ENCODE results near the gene TEAD4.

DNA sequence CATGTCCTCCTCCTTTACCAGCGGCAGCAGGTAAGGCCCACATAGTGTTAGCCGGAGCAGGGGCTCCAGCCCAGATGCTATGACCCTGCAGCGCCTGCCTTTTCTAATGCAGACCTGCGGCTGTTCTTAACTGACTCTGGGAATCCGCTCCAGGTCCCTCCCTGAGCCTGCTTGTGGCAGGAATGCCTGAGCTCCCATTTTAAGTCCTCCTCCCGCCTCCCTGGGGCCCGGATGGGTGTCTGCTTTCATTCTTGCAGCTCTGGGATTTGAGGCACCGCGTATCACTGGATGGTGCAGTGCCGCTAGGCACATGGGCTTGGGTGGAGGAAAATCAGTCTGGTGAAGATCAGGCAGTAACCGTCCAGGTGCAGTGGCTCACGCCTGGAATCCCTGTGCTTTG lies 125.5 kb downstream of the TEAD4 start:
- TF ChIP-seq YY1 (IDR thresholded peaks at IDR 0.05) (no peak), SP1 (IDR thresholded peaks at IDR 0.05) (no peak), HNF4A (conservative IDR thresholded peaks at IDR 0.05) (no peak), GABPA (IDR thresholded peaks at IDR 0.05 in 1 of 2, conservative IDR thresholded peaks at IDR 0.05 in 1 of 2) (no peak), HNF4G (IDR thresholded peaks at IDR 0.05) (no peak), EGR1 (IDR thresholded peaks at IDR 0.05; ENCODE audit: low read depth in 2 of 2) (no peak), TAF1 (conservative IDR thresholded peaks at IDR 0.05) (no peak)
- TF ChIP-seq, protein P1, sequence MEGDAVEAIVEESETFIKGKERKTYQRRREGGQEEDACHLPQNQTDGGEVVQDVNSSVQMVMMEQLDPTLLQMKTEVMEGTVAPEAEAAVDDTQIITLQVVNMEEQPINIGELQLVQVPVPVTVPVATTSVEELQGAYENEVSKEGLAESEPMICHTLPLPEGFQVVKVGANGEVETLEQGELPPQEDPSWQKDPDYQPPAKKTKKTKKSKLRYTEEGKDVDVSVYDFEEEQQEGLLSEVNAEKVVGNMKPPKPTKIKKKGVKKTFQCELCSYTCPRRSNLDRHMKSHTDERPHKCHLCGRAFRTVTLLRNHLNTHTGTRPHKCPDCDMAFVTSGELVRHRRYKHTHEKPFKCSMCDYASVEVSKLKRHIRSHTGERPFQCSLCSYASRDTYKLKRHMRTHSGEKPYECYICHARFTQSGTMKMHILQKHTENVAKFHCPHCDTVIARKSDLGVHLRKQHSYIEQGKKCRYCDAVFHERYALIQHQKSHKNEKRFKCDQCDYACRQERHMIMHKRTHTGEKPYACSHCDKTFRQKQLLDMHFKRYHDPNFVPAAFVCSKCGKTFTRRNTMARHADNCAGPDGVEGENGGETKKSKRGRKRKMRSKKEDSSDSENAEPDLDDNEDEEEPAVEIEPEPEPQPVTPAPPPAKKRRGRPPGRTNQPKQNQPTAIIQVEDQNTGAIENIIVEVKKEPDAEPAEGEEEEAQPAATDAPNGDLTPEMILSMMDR (IDR thresholded peaks at IDR 0.05; ENCODE audit: low read depth, low read length, missing input control): no peak
- TF ChIP-seq, protein P2, sequence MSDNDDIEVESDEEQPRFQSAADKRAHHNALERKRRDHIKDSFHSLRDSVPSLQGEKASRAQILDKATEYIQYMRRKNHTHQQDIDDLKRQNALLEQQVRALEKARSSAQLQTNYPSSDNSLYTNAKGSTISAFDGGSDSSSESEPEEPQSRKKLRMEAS (IDR thresholded peaks at IDR 0.05): no peak
- TF ChIP-seq, protein P3, sequence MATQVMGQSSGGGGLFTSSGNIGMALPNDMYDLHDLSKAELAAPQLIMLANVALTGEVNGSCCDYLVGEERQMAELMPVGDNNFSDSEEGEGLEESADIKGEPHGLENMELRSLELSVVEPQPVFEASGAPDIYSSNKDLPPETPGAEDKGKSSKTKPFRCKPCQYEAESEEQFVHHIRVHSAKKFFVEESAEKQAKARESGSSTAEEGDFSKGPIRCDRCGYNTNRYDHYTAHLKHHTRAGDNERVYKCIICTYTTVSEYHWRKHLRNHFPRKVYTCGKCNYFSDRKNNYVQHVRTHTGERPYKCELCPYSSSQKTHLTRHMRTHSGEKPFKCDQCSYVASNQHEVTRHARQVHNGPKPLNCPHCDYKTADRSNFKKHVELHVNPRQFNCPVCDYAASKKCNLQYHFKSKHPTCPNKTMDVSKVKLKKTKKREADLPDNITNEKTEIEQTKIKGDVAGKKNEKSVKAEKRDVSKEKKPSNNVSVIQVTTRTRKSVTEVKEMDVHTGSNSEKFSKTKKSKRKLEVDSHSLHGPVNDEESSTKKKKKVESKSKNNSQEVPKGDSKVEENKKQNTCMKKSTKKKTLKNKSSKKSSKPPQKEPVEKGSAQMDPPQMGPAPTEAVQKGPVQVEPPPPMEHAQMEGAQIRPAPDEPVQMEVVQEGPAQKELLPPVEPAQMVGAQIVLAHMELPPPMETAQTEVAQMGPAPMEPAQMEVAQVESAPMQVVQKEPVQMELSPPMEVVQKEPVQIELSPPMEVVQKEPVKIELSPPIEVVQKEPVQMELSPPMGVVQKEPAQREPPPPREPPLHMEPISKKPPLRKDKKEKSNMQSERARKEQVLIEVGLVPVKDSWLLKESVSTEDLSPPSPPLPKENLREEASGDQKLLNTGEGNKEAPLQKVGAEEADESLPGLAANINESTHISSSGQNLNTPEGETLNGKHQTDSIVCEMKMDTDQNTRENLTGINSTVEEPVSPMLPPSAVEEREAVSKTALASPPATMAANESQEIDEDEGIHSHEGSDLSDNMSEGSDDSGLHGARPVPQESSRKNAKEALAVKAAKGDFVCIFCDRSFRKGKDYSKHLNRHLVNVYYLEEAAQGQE (IDR thresholded peaks at IDR 0.05): no peak

Measured in liver (tissue), 3 donors.